WTC11 (cell line): ENCODE measurements around the gene CLDN3.

Experiments
- ARID4B ChIP-seq: sonication (generic); formaldehyde crosslinking; IDR thresholded peaks from 2 replicates; pipeline ENCODE4 v1.8.0; 2023; ENCODE audit warnings: missing genetic modification reagents, mild to moderate bottlenecking, borderline replicate concordance
- SP1 ChIP-seq: sonication (generic); formaldehyde crosslinking; conservative IDR thresholded peaks from 2 replicates; pipeline ENCODE4 v1.8.1; 2022; ENCODE audit warnings: missing genetic modification reagents
- ZNF512 ChIP-seq: sonication (generic); formaldehyde crosslinking; IDR thresholded peaks from 2 replicates; pipeline ENCODE4 v1.8.1; 2022; ENCODE audit warnings: missing genetic modification reagents, borderline replicate concordance

GRCh38 chr7:73734619-73735527 is 35.2 kb downstream of the CLDN3 start:
- TF ChIP-seq ZNF512, result no peak
- no peak for TF ChIP-seq ARID4B
- TF ChIP-seq SP1 (CRISPR knock-in tag), result peak; percentile 87
